ENCODE results near the gene PLA1A. TPM values are rescaled to one million over a fixed set of nuclear protein-coding genes. Genes with fewer than 3 reads are reported as not detected.

The PLA1A gene
- total and polyA plus RNA-seq, 2 donors (not counting 1 experiment from before 2014, with no cell fraction given), result 0.27 to 0.28 TPM

DNA sequence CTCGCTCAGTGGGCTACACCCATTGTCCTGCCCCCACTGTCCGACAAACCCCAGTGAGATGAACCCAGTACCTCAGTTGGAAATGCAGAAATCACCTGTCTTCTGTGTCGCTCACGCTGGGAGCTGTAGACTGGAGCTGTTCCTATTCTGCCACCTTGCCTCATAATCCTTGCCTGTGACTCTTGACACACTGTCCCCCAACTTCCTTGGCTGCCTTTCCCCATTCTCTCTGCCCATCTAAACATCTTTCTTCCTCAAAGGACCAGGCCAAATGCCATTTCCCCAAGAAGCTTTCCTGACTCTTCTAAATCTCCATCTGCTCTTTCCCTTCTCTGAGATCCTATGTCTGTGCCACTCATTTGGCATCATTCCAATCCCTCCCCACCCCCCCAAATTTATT lies 28.5 kb upstream of the PLA1A start:
- intact Hi-C loops (cut with micrococcal nuclease), result no loop called here
- POLR2A ChIA-PET, result no interaction called here
- Mint-ChIP-seq H3K4me3 (no peak overlapping the region), H3K27ac (no peak overlapping the region), H3K27me3 (no peaks in the 10 kb centered on the region), H3K9me3 (ENCODE audit: insufficient read depth) (no peaks in the 10 kb centered on the region), H3K4me1 (peaks cover 18% of the 10 kb centered on the region)
- H3K27ac ChIP-seq (ENCODE audit: low read length in 2 of 2), result no peak overlapping the region
- no peaks in the 10 kb centered on the region for H4K20me1 ChIP-seq (ENCODE audit: control insufficient read depth, insufficient read depth, low read length, poor library complexity, severe bottlenecking)
- H3K9me3 ChIP-seq (ENCODE audit: control extremely low read depth in 1 of 3, control insufficient read depth in 2 of 3, insufficient read depth in 1 of 3, low read length in 2 of 3), result no peaks in the 10 kb centered on the region
- no peaks in the 10 kb centered on the region for H3K27me3 ChIP-seq (replicated peaks in 1 of 4; ENCODE audit: control extremely low read depth in 1 of 4, control insufficient read depth in 3 of 4, insufficient read depth in 4 of 4, low read length in 3 of 4)
- H3K4me3 ChIP-seq (ENCODE audit: control extremely low read depth in 1 of 5, extremely low read depth in 1 of 5, insufficient read depth in 1 of 5, low read depth in 2 of 5, low read length in 4 of 5), result no peak overlapping the region
- 100% methylated on average over 4 of the region's 4 CpGs for WGBS (ENCODE audit: insufficient coverage)
- TF ChIP-seq, protein P1, sequence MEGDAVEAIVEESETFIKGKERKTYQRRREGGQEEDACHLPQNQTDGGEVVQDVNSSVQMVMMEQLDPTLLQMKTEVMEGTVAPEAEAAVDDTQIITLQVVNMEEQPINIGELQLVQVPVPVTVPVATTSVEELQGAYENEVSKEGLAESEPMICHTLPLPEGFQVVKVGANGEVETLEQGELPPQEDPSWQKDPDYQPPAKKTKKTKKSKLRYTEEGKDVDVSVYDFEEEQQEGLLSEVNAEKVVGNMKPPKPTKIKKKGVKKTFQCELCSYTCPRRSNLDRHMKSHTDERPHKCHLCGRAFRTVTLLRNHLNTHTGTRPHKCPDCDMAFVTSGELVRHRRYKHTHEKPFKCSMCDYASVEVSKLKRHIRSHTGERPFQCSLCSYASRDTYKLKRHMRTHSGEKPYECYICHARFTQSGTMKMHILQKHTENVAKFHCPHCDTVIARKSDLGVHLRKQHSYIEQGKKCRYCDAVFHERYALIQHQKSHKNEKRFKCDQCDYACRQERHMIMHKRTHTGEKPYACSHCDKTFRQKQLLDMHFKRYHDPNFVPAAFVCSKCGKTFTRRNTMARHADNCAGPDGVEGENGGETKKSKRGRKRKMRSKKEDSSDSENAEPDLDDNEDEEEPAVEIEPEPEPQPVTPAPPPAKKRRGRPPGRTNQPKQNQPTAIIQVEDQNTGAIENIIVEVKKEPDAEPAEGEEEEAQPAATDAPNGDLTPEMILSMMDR (IDR thresholded peaks at IDR 0.05), result no peak
- TF ChIP-seq EZH2 (IDR thresholded peaks at IDR 0.05; ENCODE audit: borderline replicate concordance, insufficient read depth, low read depth, low read length, poor library complexity, severe bottlenecking), result no peak
- H2AFZ ChIP-seq (ENCODE audit: insufficient read depth, low read depth, low read length, poor library complexity, severe bottlenecking), result no peak overlapping the region
- no peak overlapping the region for H3K4me2 ChIP-seq (replicated peaks; ENCODE audit: low read depth, low read length, poor library complexity, severe bottlenecking)
- ATAC-seq (ENCODE audit: low read depth), result no peak
- no peak overlapping the region for H3K9ac ChIP-seq (ENCODE audit: low read length)
- H3K79me2 ChIP-seq (ENCODE audit: control insufficient read depth, insufficient read depth, low read length), result no peaks in the 10 kb centered on the region
- no peak for DNase-seq
- no peaks in the 10 kb centered on the region for H3K36me3 ChIP-seq (replicated peaks in 1 of 2; ENCODE audit: control extremely low read depth in 1 of 2, control insufficient read depth in 1 of 2, extremely low read depth in 1 of 2, insufficient read depth in 2 of 2, low read length in 1 of 2)
- H3K4me1 ChIP-seq (ENCODE audit: control insufficient read depth in 2 of 2, insufficient read depth in 2 of 2, low read length in 2 of 2), result peaks cover 3 to 8% of the 10 kb centered on the region in 2 donors
- CTCF ChIA-PET, result interaction anchor here (0.9 kb wide), 1 partner anchor 127 kb away, joined by 3 read pairs; no protein-coding TSS in a partner anchor

DNA sequence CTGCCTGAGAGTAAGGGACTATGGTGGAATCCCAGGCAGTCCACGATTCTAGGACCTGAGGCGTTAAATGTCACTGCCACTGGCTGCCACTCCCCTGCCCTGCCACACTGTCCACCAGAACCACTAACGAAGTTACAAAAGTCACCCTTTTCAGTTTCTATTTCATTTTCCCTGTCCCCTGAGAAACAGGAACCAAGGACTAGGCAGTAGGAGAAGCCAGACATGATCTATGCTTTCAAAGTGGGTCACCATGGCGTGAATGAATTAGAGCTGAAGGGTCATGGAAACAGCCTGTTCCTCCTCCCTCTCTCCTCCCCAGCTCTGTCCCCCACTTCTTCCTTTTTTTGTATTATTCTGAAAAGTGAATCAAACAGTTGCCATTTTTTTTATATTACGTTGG lies 27.5 kb upstream of the PLA1A start:
- ChIA-PET POLR2A (interaction anchor here (0.7 kb wide), 1 partner anchor 19 kb away, joined by 3 read pairs; no protein-coding TSS in a partner anchor), CTCF (no interaction called here)
- H3K36me3 ChIP-seq (replicated peaks in 1 of 2; ENCODE audit: control extremely low read depth in 1 of 2, control insufficient read depth in 1 of 2, extremely low read depth in 1 of 2, insufficient read depth in 2 of 2, low read length in 1 of 2), result no peaks in the 10 kb centered on the region
- H3K4me3 ChIP-seq (ENCODE audit: control extremely low read depth in 1 of 5, extremely low read depth in 1 of 5, insufficient read depth in 1 of 5, low read depth in 2 of 5, low read length in 4 of 5), result no peak overlapping the region
- ATAC-seq (ENCODE audit: low read depth) (peak; percentile 43), DNase-seq (no peak)
- no peak overlapping the region for H3K4me2 ChIP-seq (replicated peaks; ENCODE audit: low read depth, low read length, poor library complexity, severe bottlenecking)
- peaks cover 13% of the 10 kb centered on the region for H3K4me1 Mint-ChIP-seq
- peaks cover 3 to 8% of the 10 kb centered on the region in 2 donors for H3K4me1 ChIP-seq (ENCODE audit: control insufficient read depth in 2 of 2, insufficient read depth in 2 of 2, low read length in 2 of 2)
- H3K9me3 ChIP-seq (ENCODE audit: control extremely low read depth in 1 of 3, control insufficient read depth in 2 of 3, insufficient read depth in 1 of 3, low read length in 2 of 3), result no peaks in the 10 kb centered on the region
- H3K27ac ChIP-seq (ENCODE audit: low read length in 2 of 2), result no peak overlapping the region
- no peak overlapping the region for H3K27ac Mint-ChIP-seq
- intact Hi-C loops (cut with micrococcal nuclease), result no loop called here
- no peak overlapping the region for H3K9ac ChIP-seq (ENCODE audit: low read length)
- H3K27me3 ChIP-seq (replicated peaks in 1 of 4; ENCODE audit: control extremely low read depth in 1 of 4, control insufficient read depth in 3 of 4, insufficient read depth in 4 of 4, low read length in 3 of 4), result no peaks in the 10 kb centered on the region
- 41% methylated on average over 3 of the region's 5 CpGs for WGBS (ENCODE audit: insufficient coverage)
- H3K9me3 Mint-ChIP-seq (ENCODE audit: insufficient read depth), result no peaks in the 10 kb centered on the region
- H2AFZ ChIP-seq (ENCODE audit: insufficient read depth, low read depth, low read length, poor library complexity, severe bottlenecking), result no peak overlapping the region
- TF ChIP-seq, protein P1 (IDR thresholded peaks at IDR 0.05), result no peak
- no peak for TF ChIP-seq EZH2 (IDR thresholded peaks at IDR 0.05; ENCODE audit: borderline replicate concordance, insufficient read depth, low read depth, low read length, poor library complexity, severe bottlenecking)
- no peak overlapping the region for H3K4me3 Mint-ChIP-seq
- H4K20me1 ChIP-seq (ENCODE audit: control insufficient read depth, insufficient read depth, low read length, poor library complexity, severe bottlenecking), result no peaks in the 10 kb centered on the region
- H3K79me2 ChIP-seq (ENCODE audit: control insufficient read depth, insufficient read depth, low read length), result no peaks in the 10 kb centered on the region
- no peaks in the 10 kb centered on the region for H3K27me3 Mint-ChIP-seq
